T-helper 17 cell (primary cell): Measurements from ENCODE around the gene GFRAL. TPM values are rescaled to one million over a fixed set of nuclear protein-coding genes. Genes with fewer than 3 reads are reported as not detected.

ENCODE experiments used
- ATAC-seq: fragments of 150-1000 bp; cut with Tn5 transposase; 2 replicates; pipeline ENCODE4 v1.10.0; 2021; ENCODE audit warnings: mild to moderate bottlenecking, moderate library complexity
- DNase-seq, 3 donors: peaks; one replicate each; pipeline versions ENCODE4 v3.0.0 to v3.0.0-alpha.2; 2020 to 2021
- H3K9me3 ChIP-seq: one replicate; pipeline ENCODE4 v1.7.0; 2013; ENCODE audit warnings: low read length, mild to moderate bottlenecking; ENCODE audit not compliant: control insufficient read depth, poor library complexity, severe bottlenecking
- H3K27ac Mint-ChIP-seq: one replicate; pipeline ENCODE4 v1.8.0; 2022; ENCODE audit warnings: mild to moderate bottlenecking, moderate library complexity, mixed read lengths
- H3K27me3 Mint-ChIP-seq: one replicate; pipeline ENCODE4 v1.8.0; 2022; ENCODE audit warnings: mixed read lengths
- H3K36me3 Mint-ChIP-seq: one replicate; pipeline ENCODE4 v1.8.0; 2022; ENCODE audit warnings: low read depth, mixed read lengths
- H3K4me1 Mint-ChIP-seq: one replicate; pipeline ENCODE4 v1.8.0; 2022; ENCODE audit warnings: mild to moderate bottlenecking, mixed read lengths
- H3K4me3 Mint-ChIP-seq: one replicate; pipeline ENCODE4 v1.8.0; 2022; ENCODE audit warnings: mild to moderate bottlenecking, moderate library complexity, mixed read lengths
- total RNA-seq, 4 donors: library from RNA in 2 of 4; stranded (reverse) in 2 of 4; gene quantifications; one replicate each; pipeline ENCODE4 v1.2.3 and lab custom pipeline; 2022 to 2026

GFRAL gene
- total RNA-seq, 2 donors from 2014 or later, result not detected

- ATAC-seq (no peak), DNase-seq (no peak)
- H3K27me3 Mint-ChIP-seq, result no peaks in the 10 kb centered on the region
- H3K9me3 ChIP-seq, result no peaks in the 10 kb centered on the region
- H3K4me3 Mint-ChIP-seq, result no peak overlapping the region
- no peaks in the 10 kb centered on the region for H3K36me3 Mint-ChIP-seq
- no peak overlapping the region for H3K27ac Mint-ChIP-seq
- no peaks in the 10 kb centered on the region for H3K4me1 Mint-ChIP-seq
Measured at GRCh38 chr6:55379895-55380294, 52.6 kb downstream of the GFRAL start.

GRCh38 chr6:55388211-55388610, 60.9 kb downstream of the GFRAL start:
- Mint-ChIP-seq H3K27me3 (no peaks in the 10 kb centered on the region), H3K4me3 (no peak overlapping the region), H3K36me3 (no peaks in the 10 kb centered on the region), H3K27ac (no peak overlapping the region), H3K4me1 (no peaks in the 10 kb centered on the region)
- ATAC-seq (no peak), DNase-seq (no peak)
- no peaks in the 10 kb centered on the region for H3K9me3 ChIP-seq

- ATAC-seq, result no peak
- H3K27me3 Mint-ChIP-seq, result no peaks in the 10 kb centered on the region
- DNase-seq, result no peak
- H3K4me3 Mint-ChIP-seq, result no peak overlapping the region
- no peaks in the 10 kb centered on the region for H3K9me3 ChIP-seq
- H3K4me1 Mint-ChIP-seq, result no peaks in the 10 kb centered on the region
- H3K27ac Mint-ChIP-seq, result no peak overlapping the region
- no peaks in the 10 kb centered on the region for H3K36me3 Mint-ChIP-seq
Measured at GRCh38 chr6:55395871-55396270, 68.6 kb downstream of the GFRAL start.

GRCh38 chr6:55397986-55398385, 70.7 kb downstream of the GFRAL start:
- no peak overlapping the region for H3K4me3 Mint-ChIP-seq
- H3K27ac Mint-ChIP-seq, result no peak overlapping the region
- no peaks in the 10 kb centered on the region for H3K4me1 Mint-ChIP-seq
- ATAC-seq, result no peak
- no peaks in the 10 kb centered on the region for H3K36me3 Mint-ChIP-seq
- no peaks in the 10 kb centered on the region for H3K27me3 Mint-ChIP-seq
- DNase-seq, result no peak
- H3K9me3 ChIP-seq, result no peaks in the 10 kb centered on the region

- no peaks in the 10 kb centered on the region for H3K9me3 ChIP-seq
- DNase-seq (no peak), ATAC-seq (no peak)
- Mint-ChIP-seq H3K27ac (no peak overlapping the region), H3K27me3 (no peaks in the 10 kb centered on the region), H3K36me3 (no peaks in the 10 kb centered on the region), H3K4me1 (no peaks in the 10 kb centered on the region), H3K4me3 (no peak overlapping the region)
Measured at GRCh38 chr6:55399351-55399750, 72.1 kb downstream of the GFRAL start.

- no peaks in the 10 kb centered on the region for H3K27me3 Mint-ChIP-seq
- no peak overlapping the region for H3K27ac Mint-ChIP-seq
- DNase-seq (no peak), ATAC-seq (no peak)
- no peaks in the 10 kb centered on the region for H3K36me3 Mint-ChIP-seq
- H3K4me3 Mint-ChIP-seq, result no peak overlapping the region
- no peaks in the 10 kb centered on the region for H3K4me1 Mint-ChIP-seq
- no peaks in the 10 kb centered on the region for H3K9me3 ChIP-seq
Measured at GRCh38 chr6:55405474-55406235, 78.4 kb downstream of the GFRAL start.

- Mint-ChIP-seq H3K4me3 (no peak overlapping the region), H3K27me3 (no peaks in the 10 kb centered on the region), H3K4me1 (no peaks in the 10 kb centered on the region), H3K27ac (no peak overlapping the region), H3K36me3 (no peaks in the 10 kb centered on the region)
- DNase-seq, result no peak
- no peak for ATAC-seq
- no peaks in the 10 kb centered on the region for H3K9me3 ChIP-seq
Measured at GRCh38 chr6:55410674-55411073, 83.4 kb downstream of the GFRAL start.

GRCh38 chr6:55423933-55424332, 96.7 kb downstream of the GFRAL start:
- DNase-seq (no peak), ATAC-seq (no peak)
- no peaks in the 10 kb centered on the region for H3K36me3 Mint-ChIP-seq
- H3K27me3 Mint-ChIP-seq, result no peaks in the 10 kb centered on the region
- no peak overlapping the region for H3K4me3 Mint-ChIP-seq
- no peaks in the 10 kb centered on the region for H3K4me1 Mint-ChIP-seq
- no peak overlapping the region for H3K27ac Mint-ChIP-seq
- H3K9me3 ChIP-seq, result no peaks in the 10 kb centered on the region

GRCh38 chr6:55433446-55434130, 106.3 kb downstream of the GFRAL start:
- H3K9me3 ChIP-seq, result no peaks in the 10 kb centered on the region
- H3K4me3 Mint-ChIP-seq, result no peak overlapping the region
- DNase-seq, result no peak
- no peaks in the 10 kb centered on the region for H3K36me3 Mint-ChIP-seq
- no peak for ATAC-seq
- H3K4me1 Mint-ChIP-seq, result no peaks in the 10 kb centered on the region
- no peaks in the 10 kb centered on the region for H3K27me3 Mint-ChIP-seq
- no peak overlapping the region for H3K27ac Mint-ChIP-seq

GRCh38 chr6:55437141-55437540, 109.9 kb downstream of the GFRAL start:
- Mint-ChIP-seq H3K27ac (no peak overlapping the region), H3K36me3 (no peaks in the 10 kb centered on the region), H3K4me1 (no peaks in the 10 kb centered on the region), H3K4me3 (no peak overlapping the region), H3K27me3 (no peaks in the 10 kb centered on the region)
- ATAC-seq, result no peak
- no peak for DNase-seq
- H3K9me3 ChIP-seq, result no peaks in the 10 kb centered on the region

- no peak for DNase-seq
Measured at GRCh38 chr6:55438203-55438602, 110.9 kb downstream of the GFRAL start.

GRCh38 chr6:55443238-55444134, 116.2 kb downstream of the GFRAL start:
- no peaks in the 10 kb centered on the region for H3K4me1 Mint-ChIP-seq
- ATAC-seq, result no peak
- no peaks in the 10 kb centered on the region for H3K9me3 ChIP-seq
- no peak for DNase-seq
- H3K27ac Mint-ChIP-seq, result no peak overlapping the region
- H3K27me3 Mint-ChIP-seq, result no peaks in the 10 kb centered on the region
- no peak overlapping the region for H3K4me3 Mint-ChIP-seq
- no peaks in the 10 kb centered on the region for H3K36me3 Mint-ChIP-seq

More at GRCh38 chr6:55438203-55438602, 110.9 kb downstream of the GFRAL start:
- Mint-ChIP-seq H3K27ac (no peak overlapping the region), H3K36me3 (no peaks in the 10 kb centered on the region), H3K27me3 (no peaks in the 10 kb centered on the region), H3K4me3 (no peak overlapping the region), H3K4me1 (no peaks in the 10 kb centered on the region)
- no peak for ATAC-seq
- H3K9me3 ChIP-seq, result no peaks in the 10 kb centered on the region

GRCh38 chr6:55445648-55446204, 118.5 kb downstream of the GFRAL start:
- no peak for DNase-seq
- Mint-ChIP-seq H3K4me3 (no peak overlapping the region), H3K4me1 (no peaks in the 10 kb centered on the region), H3K36me3 (no peaks in the 10 kb centered on the region), H3K27me3 (no peaks in the 10 kb centered on the region), H3K27ac (no peak overlapping the region)
- no peak for ATAC-seq
- H3K9me3 ChIP-seq, result no peaks in the 10 kb centered on the region
